Activated CD4-positive, CD25-positive, alpha-beta regulatory T cell treated with anti-CD3 and anti-CD28 coated beads, Interleukin-2, amount 50 U/mL, for 24 hours (primary cell): Measurements from ENCODE around the gene CRMP1.

ENCODE experiments used
- ATAC-seq, 2 donors: fragments of 150-1000 bp; cut with Tn5 transposase; one replicate each; pipeline ENCODE4 v1.10.0; 2021; ENCODE audit warnings: mild to moderate bottlenecking in 1 of 2, moderate library complexity in 1 of 2

Gene CRMP1

GRCh38 chr4:5919044-5919443 lies 26.2 kb upstream of the CRMP1 start:
- no peak for ATAC-seq

- ATAC-seq, result no peak
Measured at GRCh38 chr4:5918331-5918985, 25.6 kb upstream of the CRMP1 start.

- ATAC-seq, result no peak
Measured at GRCh38 chr4:5917672-5918071, 24.8 kb upstream of the CRMP1 start.

GRCh38 chr4:5916229-5916628 lies 23.3 kb upstream of the CRMP1 start:
- ATAC-seq, result no peak

GRCh38 chr4:5913454-5913853 lies 20.6 kb upstream of the CRMP1 start:
- no peak for ATAC-seq

GRCh38 chr4:5912614-5913019 lies 19.7 kb upstream of the CRMP1 start:
- no peak for ATAC-seq

- no peak for ATAC-seq
Measured at GRCh38 chr4:5908876-5909427, 16.1 kb upstream of the CRMP1 start.

DNA sequence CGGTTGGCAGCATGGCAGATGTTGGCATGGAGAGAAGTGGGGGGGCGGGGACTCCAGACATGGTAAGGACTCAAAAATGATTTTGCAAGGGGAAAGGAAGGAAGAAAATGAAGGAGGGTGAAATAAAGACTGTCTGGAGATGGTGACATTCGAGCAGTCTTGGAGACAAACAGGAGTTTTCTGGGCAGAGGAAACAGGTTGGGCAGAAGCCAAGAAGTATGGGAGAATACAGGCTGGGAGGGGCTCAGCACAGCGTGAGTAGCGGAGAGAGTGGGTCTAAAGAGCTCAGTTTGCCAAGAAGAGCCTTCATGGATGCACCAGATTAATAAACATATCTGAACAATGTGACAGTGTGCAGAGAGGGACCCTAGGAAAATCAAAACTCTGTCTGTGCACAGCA lies 13.3 kb upstream of the CRMP1 start:
- no peak for ATAC-seq

GRCh38 chr4:5905714-5906113 lies 12.8 kb upstream of the CRMP1 start:
- ATAC-seq, result no peak

DNA sequence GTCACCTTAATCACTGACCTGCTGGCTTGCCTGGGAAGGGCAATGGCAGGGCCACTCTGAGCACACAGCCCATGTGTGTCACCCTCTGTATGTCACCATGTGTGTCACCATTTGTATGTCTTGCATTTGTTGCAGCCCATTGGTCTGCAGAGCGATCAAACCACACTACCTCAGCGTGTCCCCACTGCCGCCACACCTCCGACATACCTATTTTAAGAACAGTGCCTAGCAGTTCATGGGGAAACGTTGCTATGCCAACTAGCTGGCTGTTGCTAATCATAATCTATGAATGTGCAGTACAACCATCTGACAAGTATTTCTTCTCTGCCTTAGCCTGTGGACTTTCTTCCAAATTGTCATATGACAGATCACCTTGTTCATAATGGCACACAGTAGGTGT lies 8.0 kb upstream of the CRMP1 start:
- ATAC-seq, result no peak

GRCh38 chr4:5899881-5900280 lies 7.0 kb upstream of the CRMP1 start:
- ATAC-seq, result no peak

DNA sequence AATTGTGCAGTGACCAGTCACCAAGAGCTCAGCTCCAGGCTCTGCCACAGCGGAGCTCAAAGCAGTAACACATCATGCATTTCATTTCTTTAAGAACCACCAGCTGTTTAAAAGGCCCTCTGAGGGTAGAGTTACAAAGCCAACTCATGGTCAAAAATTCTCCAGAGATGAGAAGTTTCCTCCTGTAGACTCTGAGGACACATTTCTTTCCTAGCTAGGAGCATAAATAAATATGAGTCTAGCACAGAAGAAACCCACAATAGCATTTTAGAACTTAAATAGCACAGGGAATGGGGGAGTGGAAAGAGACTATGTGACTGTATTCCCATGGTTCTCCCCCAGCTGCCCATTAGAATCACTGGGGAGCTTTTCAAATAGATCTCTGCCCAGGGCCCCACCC lies 6.5 kb upstream of the CRMP1 start:
- no peak for ATAC-seq

GRCh38 chr4:5897674-5898073 lies 4.8 kb upstream of the CRMP1 start:
- ATAC-seq, result no peak

DNA sequence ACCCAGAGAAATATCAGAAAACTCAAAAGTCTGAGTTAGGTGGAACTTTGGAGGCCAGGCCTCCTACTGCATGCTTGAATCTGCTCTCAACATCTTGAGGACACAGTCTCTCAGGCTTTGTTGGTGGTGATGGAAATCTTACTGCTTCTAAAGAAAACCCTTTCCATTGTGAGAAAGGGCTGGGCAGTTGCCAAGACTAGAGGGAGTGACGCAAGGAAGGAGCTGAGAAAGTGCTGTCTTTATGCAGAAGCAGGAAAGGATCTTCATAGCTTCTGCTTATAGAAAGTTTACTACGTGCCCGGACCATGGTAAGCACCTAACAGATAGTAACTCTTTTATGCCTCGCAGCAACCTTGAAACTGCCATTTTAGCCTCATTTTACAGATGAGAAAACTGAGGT lies 2.4 kb upstream of the CRMP1 start:
- no peak for ATAC-seq

- ATAC-seq, result no peak
Measured at GRCh38 chr4:5894266-5894665, 1.4 kb upstream of the CRMP1 start.

DNA sequence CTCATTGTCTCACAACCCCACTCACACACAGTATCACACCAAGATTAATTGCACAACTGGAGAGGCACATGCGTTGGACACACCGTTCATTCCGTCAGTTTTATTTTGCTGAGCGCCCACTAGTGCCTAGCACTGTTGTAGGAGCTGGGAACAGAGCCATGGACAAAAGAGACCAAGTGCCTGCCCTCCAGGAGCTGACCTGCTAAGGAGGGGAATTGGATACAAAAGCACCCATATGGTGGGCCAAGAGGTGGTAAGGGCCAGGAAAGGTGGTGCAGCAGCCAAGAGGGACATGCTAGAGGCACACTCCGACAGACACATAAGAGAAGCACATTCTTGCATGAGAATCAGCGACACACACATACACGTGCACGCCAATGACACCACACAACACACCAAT lies 705 bp upstream of the CRMP1 start:
- no peak for ATAC-seq

DNA sequence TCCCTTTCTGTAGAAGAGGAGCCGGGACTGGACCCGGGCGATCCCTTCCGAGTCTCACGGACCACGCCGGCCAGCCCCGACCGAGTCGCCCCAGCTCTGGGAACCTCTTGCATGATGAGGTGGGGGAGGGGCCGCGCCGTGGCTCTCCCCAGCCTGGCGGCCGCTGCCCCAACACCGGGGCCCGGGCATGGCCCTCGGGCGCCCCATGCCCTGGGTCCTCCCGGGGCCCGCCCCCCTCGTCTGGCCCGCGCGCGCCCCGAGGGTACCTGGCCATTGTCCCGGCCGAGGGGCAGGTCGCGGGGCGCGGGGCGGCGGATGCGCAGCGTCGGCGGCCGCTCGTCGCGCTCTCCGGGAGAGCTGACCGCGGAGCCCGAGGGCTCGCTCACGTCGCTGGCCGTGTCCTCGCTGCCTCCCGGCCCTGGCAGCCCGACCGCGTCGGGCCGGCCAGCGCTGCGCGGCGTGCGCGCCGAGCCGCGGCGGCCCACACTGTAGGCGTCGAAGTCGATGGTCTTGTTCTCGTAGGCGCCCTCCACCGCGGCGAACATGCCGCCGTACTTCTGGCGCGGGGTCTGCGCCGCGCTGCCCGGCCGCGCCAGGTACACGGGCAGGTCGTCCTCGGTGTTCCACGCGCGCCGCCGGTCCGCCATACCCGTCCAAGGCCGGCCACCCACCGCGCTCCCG lies 423 bp downstream of the CRMP1 start:
- ATAC-seq, result no peak

DNA sequence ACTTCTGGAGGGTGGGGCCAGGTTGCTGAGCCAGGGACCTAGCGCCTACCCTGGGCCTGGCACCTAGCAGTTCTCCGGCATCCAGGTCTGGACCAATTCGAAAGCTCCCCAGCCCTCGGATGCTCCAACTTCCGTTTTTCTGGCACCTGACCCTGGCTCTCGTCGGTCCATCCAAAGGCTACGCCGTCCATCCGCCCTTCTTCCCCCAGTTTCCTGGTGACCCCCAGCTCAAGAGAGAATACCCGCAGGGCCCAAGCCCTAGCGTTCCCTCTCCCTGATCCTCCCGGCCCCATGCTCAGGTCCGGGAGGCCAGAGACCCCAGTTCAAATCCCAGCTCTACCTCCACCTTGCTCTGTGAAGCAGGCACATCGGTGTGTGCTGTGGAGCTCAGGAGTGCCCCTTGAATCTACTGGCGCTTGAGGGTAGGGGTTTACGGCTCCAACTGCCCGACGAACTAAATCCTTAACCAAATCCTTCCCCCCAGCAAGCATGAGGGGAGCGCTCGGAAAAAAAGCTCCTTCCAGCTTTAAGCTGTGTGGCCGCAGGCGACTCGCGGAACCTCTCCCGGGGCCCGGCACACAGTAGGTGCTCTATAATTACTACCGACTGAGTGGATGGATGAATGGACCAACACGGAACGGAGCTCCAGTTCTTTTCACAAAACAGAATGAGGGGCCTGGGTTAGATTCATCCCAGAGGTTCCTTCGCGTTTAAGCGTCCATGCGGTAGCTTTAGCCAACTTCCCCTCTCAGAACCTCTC lies 1.1 kb downstream of the CRMP1 start:
- no peak for ATAC-seq

GRCh38 chr4:5890063-5890727 lies 2.7 kb downstream of the CRMP1 start:
- ATAC-seq, result no peak

DNA sequence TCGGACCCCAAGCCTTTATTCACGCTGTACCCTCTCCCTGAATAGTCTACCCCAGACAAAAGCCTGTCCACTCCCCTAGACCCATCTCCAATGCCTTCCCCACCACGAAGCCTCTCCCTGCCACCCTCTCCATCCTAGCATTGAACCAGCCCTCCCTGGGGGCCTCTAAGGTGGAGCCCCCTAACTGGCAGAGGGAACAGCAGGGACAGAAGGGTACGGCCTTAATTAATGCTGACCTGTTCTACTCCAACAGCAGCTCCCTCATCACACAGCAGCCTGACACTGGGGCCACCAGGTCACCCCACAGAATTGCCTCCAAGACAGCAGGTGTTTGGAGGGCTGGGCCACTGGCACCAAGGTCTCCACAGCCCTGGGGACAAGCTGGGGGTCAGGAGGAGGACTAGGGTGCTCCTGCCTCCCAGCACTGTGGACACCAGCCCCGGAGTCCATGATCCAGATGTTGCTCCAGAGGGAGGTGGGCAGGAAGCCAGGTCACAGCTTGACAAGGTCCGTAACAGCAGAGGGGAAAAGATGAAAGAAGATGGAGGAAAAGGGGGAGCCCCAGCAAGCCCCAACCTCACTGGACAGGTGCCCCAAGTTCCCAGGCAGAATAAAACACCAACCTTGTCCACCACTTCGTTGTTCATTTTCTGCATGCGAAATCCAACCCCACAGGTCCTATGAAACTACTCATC lies 3.7 kb downstream of the CRMP1 start:
- no peak for ATAC-seq

DNA sequence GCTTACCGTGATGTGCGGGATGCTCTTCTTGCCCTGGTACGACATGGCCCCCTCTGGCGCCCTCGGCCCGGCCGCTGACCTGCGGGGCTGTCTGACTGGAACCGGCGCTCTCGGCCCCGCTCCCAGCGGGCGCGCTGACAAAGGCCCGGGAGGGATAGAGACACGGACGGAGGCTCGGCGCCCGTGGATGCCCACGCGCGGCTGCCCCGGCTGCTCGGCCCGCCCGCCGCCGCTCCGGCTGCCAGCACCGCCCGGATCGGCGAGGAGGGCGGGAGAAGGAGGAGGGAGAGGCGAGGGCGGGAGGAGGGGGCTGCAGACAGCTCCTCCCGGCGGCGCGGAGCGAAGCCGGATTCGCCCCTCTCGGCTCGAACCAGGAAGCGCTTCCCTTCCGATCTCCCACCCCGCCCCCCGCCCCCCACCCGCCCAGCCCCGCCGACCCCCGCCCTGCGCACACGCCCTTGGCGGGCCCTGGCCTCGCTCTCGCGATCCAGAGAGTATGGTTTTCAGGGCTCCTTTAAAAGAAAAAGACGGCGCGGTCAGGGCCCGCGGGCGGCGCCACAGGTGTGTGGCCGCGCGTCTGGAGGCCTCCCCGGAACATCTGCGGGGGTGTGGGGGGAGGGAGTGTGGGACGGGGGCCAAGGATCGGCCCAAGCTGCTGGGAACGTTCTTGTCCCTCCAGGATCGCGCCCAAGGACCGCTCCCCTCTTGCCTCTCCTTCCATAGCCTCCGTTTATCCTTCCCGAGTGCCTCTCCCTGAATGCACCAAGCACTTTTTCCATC lies 4.5 kb downstream of the CRMP1 start:
- ATAC-seq, result no peak
